HG03378 (cell line): Measurements from ENCODE around the gene ADAM30.
"Not testable (repeated sequence)": the region's sequence is repeated elsewhere in the genome, so short reads cannot be mapped to it uniquely, and the experiment has no call there.

Experiments used
- ATAC-seq: cut with Tn5 transposase; IDR thresholded peaks from one replicate; pipeline ENCODE4 v1.9.1; 2021; ENCODE audit warnings: mild to moderate bottlenecking, moderate library complexity; ENCODE audit not compliant: unreplicated experiment

The ADAM30 gene

GRCh38 chr1:119879510-119880434 is 16.5 kb downstream of the ADAM30 start:
- ATAC-seq: no peak

- ATAC-seq: no peak
Observed at GRCh38 chr1:119878171-119878570, 18.1 kb downstream of the ADAM30 start.

- ATAC-seq: no peak
Observed at GRCh38 chr1:119874186-119874585, 22.1 kb downstream of the ADAM30 start.

DNA sequence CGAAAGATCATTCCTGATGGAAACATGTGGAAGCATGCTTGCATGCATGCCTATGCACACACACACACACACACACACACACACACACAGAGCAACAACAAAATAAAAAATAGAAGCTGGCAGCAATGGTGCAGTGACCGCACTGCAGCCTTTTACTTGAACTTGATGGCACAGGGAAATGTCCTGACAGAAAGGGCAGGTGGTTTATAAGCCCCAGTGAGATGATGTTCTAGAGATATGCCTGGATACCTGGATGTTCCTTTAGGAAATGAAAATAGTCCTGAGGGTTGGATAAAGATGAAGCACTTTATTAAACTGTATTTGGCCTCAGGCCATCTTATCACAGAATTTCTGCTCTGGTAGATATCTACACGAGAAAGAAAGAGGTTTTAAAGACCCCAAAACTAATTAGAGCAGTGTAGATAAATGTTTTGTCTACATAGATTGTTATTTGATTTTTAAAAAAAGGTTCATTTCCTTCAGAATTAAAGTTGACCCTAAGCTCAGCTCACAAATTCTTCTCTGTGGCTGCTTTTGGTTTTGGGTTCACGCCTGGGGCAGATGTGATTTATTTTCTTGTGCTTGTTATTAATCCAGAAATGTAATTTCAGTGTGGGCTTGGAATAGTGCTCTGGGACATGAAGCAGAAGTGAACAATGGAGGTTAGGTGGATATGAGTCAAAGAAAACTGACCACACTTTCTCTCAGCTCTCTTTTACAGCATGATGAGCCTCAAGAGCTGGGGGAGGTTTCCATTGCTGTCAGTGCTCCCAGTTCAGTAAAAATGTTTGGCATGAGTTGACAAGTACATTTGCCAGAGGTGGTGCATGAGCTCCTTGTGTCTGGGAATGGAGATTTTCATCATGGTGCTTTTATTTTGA is 22.9 kb downstream of the ADAM30 start:
- ATAC-seq: no peak

GRCh38 chr1:119871881-119872280 is 24.4 kb downstream of the ADAM30 start:
- no peak for ATAC-seq

- no peak for ATAC-seq
Observed at GRCh38 chr1:119870917-119871596, 25.3 kb downstream of the ADAM30 start.

GRCh38 chr1:119869995-119870394 is 26.3 kb downstream of the ADAM30 start:
- ATAC-seq: no peak

- no peak for ATAC-seq
Observed at GRCh38 chr1:119868176-119868575, 28.1 kb downstream of the ADAM30 start.

DNA sequence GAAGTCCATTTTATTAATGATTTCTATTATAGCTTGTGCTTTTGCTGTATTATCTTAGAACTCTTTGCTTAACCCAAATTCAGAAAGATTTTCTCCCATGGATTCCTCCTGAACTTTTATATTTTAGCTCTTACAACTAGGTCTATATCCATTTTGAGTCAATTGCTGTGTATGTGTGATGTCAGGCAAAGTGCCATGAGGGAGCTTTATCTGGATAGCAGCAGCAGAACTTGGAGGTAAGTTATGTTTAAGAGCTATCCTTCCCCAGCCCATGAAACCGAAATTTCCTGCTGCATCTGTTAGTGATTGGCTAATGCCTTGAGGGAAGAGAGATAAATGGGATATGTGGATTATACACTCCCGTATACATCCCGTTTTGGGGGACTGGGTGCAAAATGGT is 29.9 kb downstream of the ADAM30 start:
- no peak for ATAC-seq

DNA sequence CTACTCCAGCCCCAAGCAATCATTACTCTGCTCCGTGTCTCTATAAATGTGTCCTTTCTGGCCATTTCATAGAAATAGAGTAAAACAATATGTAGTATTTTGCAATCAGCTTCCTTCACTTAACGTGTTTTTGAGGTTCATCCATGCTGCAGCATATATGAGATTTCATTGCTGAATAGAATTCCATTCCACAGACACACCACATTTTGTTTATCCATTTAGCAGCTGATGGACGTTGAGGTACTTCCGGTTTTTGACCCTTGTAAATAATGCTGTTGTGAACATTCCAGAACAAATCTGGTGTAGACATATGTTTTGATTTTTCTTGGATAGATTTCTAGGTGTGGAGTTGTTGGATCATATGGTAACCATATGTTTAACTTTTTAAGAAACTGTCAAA is 30.7 kb downstream of the ADAM30 start:
- no peak for ATAC-seq

DNA sequence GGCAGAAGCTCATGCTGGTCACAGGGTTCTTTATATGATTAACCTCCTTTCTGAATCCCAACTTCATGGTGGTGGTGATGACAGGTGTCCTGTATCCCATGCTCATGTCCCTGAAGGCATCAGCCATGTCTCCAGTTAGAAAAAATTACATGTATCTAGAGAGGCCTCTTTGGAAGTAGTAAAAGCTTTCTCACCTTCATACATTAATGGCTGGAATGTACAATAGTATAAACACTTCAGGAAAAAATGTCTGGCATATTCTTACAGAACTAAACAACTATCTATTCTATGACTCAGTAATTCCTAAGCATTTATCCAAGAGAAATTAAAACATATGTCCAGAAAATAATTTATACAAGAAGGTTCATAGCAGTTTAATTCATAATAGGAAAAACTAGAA is 34.0 kb downstream of the ADAM30 start:
- no peak for ATAC-seq

DNA sequence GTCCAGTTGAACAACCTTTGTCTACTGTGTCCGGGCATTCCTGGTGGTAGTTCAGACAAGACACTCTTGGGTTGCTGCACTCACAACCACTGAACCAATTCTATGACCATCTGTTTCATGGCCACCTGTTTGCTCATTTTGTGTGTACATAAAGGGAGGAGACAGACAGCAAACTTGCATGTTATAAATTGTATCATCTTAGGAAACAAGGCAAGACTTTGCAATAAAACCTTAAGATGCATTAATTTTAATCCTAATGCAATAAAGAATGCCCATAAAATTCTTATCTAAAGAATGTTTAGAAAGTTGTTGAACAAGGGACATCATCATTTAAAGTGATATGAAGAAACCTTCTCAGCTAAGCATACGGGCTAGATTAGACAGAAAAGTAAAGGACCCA is 34.8 kb downstream of the ADAM30 start:
- no peak for ATAC-seq

DNA sequence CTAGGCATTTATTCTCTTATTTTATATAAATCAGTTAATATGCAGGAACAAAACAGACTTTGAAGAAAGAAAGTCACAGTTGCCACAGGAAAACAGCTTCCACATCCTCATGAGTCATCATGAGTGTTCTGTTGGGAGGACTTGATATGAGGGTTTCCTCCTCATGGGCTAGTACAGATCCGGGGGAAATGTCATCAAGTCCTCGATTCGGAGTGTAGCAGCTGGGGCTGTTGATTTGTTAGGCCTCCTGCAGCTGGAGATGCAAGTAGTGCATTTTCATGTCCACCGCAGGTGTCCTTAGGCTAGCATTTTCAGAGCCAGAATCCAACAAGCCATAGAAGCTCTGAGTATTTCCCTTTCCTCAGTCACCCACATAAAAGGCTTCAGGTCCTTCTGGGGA is 36.7 kb downstream of the ADAM30 start:
- ATAC-seq: no peak

GRCh38 chr1:119858556-119859214 is 37.6 kb downstream of the ADAM30 start:
- not testable (repeated sequence) for ATAC-seq

GRCh38 chr1:119858126-119858525 is 38.2 kb downstream of the ADAM30 start:
- no peak for ATAC-seq

- no peak for ATAC-seq
Observed at GRCh38 chr1:119853155-119853554, 43.2 kb downstream of the ADAM30 start.

GRCh38 chr1:119844206-119844605 is 52.1 kb downstream of the ADAM30 start:
- not testable (repeated sequence) for ATAC-seq
